Measurements from ENCODE around the gene NOL6.

- no peak for TF ChIP-seq TAF1 (IDR thresholded peaks at IDR 0.05; ENCODE audit: low read depth, low read length)
- TF ChIP-seq POLR2A (IDR thresholded peaks at IDR 0.05; ENCODE audit: low read depth, low read length): no peak
Measured at GRCh38 chr9:33517373-33517772, 43.6 kb upstream of the NOL6 start.
